A549 (cell line): ENCODE measurements around the gene LLGL2. TPM values are rescaled to one million over a fixed set of nuclear protein-coding genes. Genes with fewer than 3 reads are reported as not detected.

Source experiments
- ATAC-seq, 2 experiments: fragments of 200-7000 bp in 1 of 2; fragments of >200 bp in 1 of 2; cut with Nextera tagmentation in 1 of 2; cut with Tn5 transposase in 1 of 2; 3 replicates each; pipeline versions ENCODE4 v1.8.0 to v1.9.1; 2018 to 2020; ENCODE audit warnings: mild to moderate bottlenecking in 1 of 2, moderate library complexity in 1 of 2
- CTCF ChIA-PET: fragments of 300-600 bp; sonication (Branson Sonifier 250); formaldehyde crosslinking; extraction: SDS; loops from one replicate; lab custom pipeline; 2021; ENCODE audit warnings: antibody characterized with exemption, inconsistent platforms; lab: Yijun Ruan, JAX
- POLR2A ChIA-PET: fragments of 350-600 bp; formaldehyde crosslinking; extraction: SDS; loops from one replicate; lab custom pipeline; 2021; ENCODE audit warnings: antibody characterized with exemption, inconsistent platforms; lab: Yijun Ruan, JAX
- DNase-seq, 2 experiments: peaks; one replicate each; pipeline versions ENCODE4 v3.0.0 to v3.0.0-alpha.2; 2011 to 2016; ENCODE audit warnings: low read depth in 1 of 2, low spot score in 1 of 2
- FAIRE-seq: peaks from 2 replicates; lab custom pipeline; 2011; peaks lifted over from hg19 to GRCh38; lab: Jason Lieb, UNC
- H3K27ac ChIP-seq, 2 experiments: fragments of >200 bp; sonication (Bioruptor Twin); formaldehyde crosslinking; 3 replicates each; pipeline ENCODE4 v1.5.1; 2016 to 2017
- H3K4me1 ChIP-seq: fragments of >200 bp; sonication (Bioruptor Twin); formaldehyde crosslinking; 3 replicates; pipeline ENCODE4 v1.6.1; 2016
- H3K4me2 ChIP-seq: fragments of >200 bp; sonication (Bioruptor Twin); formaldehyde crosslinking; 3 replicates; pipeline ENCODE4 v1.6.1; 2016
- H3K4me3 ChIP-seq: fragments of >200 bp; sonication (Bioruptor Twin); formaldehyde crosslinking; 3 replicates; pipeline ENCODE4 v1.5.1; 2016
- H3K9me3 ChIP-seq: fragments of >200 bp; sonication (Bioruptor Twin); formaldehyde crosslinking; 3 replicates; pipeline ENCODE4 v1.6.1; 2016
- CBX2 ChIP-seq: fragments of 200-600 bp; sonication (generic); IDR thresholded peaks from 2 replicates; pipeline ENCODE4 v1.6.1; 2016; ENCODE audit warnings: low read depth, mild to moderate bottlenecking, borderline replicate concordance
- HEYL ChIP-seq: fragments of 250-450 bp; sonication (Bioruptor Pico); IDR thresholded peaks from 2 replicates; pipeline ENCODE4 v1.8.0; 2021; ENCODE audit warnings: mild to moderate bottlenecking, moderate library complexity
- JUN ChIP-seq, 2 experiments: fragments of >200 bp; sonication (Bioruptor Twin); formaldehyde crosslinking; IDR thresholded peaks; 2 replicates in 1 of 2; 3 replicates in 1 of 2; pipeline ENCODE4 v1.6.1; 2016 to 2017
- RAD21 ChIP-seq, 2 experiments: fragments of >200 bp in 1 of 2; sonication (Bioruptor Twin) in 1 of 2; formaldehyde crosslinking in 1 of 2; IDR thresholded peaks in 1 of 2; conservative IDR thresholded peaks in 1 of 2; 2 replicates in 1 of 2; 3 replicates in 1 of 2; pipeline ENCODE4 v1.6.1; 2012 to 2018; ENCODE audit warnings: inconsistent platforms in 1 of 2
- RARB ChIP-seq: fragments of 250-450 bp; sonication (Bioruptor Pico); IDR thresholded peaks from 2 replicates; pipeline ENCODE4 v1.8.0; 2021; ENCODE audit warnings: mild to moderate bottlenecking, moderate library complexity
- SMC3 ChIP-seq: fragments of >200 bp; sonication (Bioruptor Twin); formaldehyde crosslinking; IDR thresholded peaks from 3 replicates; pipeline ENCODE4 v1.6.1; 2018; ENCODE audit warnings: inconsistent platforms
- SREBF2 ChIP-seq: fragments of 450-650 bp; IDR thresholded peaks from 2 replicates; pipeline ENCODE4 v1.6.1; 2014; ENCODE audit warnings: mild to moderate bottlenecking, moderate library complexity
- WGBS: methylation state at CpG from one replicate; pipeline ENCODE4 v1.1.6; 2017; ENCODE audit errors: missing lambda C conversion rate; 5-methylcytosine and 5-hydroxymethylcytosine counted together
- polyA plus RNA-seq, 4 experiments: library from polyadenylated mRNA; depleted of rRNA in 3 of 4; stranded (reverse); fragments of >200 nt; fragmentation: RNase III in 1 of 4; extraction: RNeasy Plus Mini Kit Qiagen cat#74134 plus additional on column Dnase treatment in 1 of 4; gene quantifications; 2 replicates in 3 of 4; 3 replicates in 1 of 4; pipeline ENCODE4 v1.2.3, GENCODE V29; 2011 to 2017
- TF ChIP-seq, protein P1 (sequence below): fragments of 200-600 bp; sonication (generic); IDR thresholded peaks from 2 replicates; pipeline ENCODE4 v1.6.1; 2016; ENCODE audit warnings: antibody characterized with exemption, mild to moderate bottlenecking, moderate library complexity
- TF ChIP-seq, protein P2 (sequence below): IDR thresholded peaks from 2 replicates; pipeline ENCODE4 v1.6.1; 2012; ENCODE audit warnings: low read depth, borderline replicate concordance
- TF ChIP-seq, protein P3 (sequence below): fragments of 250-450 bp; sonication (Bioruptor Pico); IDR thresholded peaks from 2 replicates; pipeline ENCODE4 v1.5.0; 2021; ENCODE audit warnings: mild to moderate bottlenecking, moderate library complexity, borderline replicate concordance
- TF ChIP-seq, protein P4 (sequence below): fragments of 450-650 bp; IDR thresholded peaks from 2 replicates; pipeline ENCODE4 v1.6.1; 2014; ENCODE audit warnings: antibody characterized with exemption
- TF ChIP-seq, protein P5 (sequence below): fragments of 250-450 bp; sonication (Bioruptor Pico); IDR thresholded peaks from 2 replicates; pipeline ENCODE4 v1.5.0; 2020; ENCODE audit warnings: low read depth, mild to moderate bottlenecking, moderate library complexity
- TF ChIP-seq, protein P6 (sequence below): fragments of >200 bp; sonication (Bioruptor Twin); formaldehyde crosslinking; IDR thresholded peaks from 3 replicates; pipeline ENCODE4 v1.5.1; 2016
- TF ChIP-seq, protein P7 (sequence below): fragments of >200 bp; sonication (Bioruptor Twin); formaldehyde crosslinking; IDR thresholded peaks from 3 replicates; pipeline ENCODE4 v1.6.1; 2016

LLGL2 gene
- polyA plus RNA-seq, 2 of the 4 experiments (the other 2 are of a cell fraction): 18.9 to 35.0 TPM

DNA sequence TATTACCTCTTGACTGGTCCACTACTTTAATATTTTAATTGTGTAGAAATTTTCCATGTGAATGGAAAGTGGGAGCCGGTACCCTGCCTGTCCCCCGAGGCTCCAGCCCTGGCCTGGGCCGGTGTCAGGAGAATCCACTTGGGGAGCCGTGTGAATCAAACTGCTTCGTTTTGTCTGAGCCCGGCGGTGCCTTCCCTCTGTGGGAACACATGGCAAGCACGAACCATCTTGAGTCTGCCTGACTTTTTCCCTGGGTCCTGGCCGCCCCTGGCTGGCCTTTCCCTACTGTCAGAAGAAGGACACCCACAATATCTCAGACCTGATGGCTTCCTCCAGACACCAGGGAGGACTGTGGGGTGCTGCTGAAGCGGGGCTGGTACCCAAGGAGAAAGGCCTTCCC is 49.7 kb downstream of the LLGL2 start:
- POLR2A ChIA-PET: no interaction called here
- no peaks in the 10 kb centered on the region for H3K9me3 ChIP-seq
- 92% methylated on average over 10 of the region's 10 CpGs for WGBS
- H3K4me1 ChIP-seq: no peaks in the 10 kb centered on the region
- no peak overlapping the region for H3K27ac ChIP-seq
- DNase-seq (no peak), FAIRE-seq (no peak), ATAC-seq (no peak)
- CTCF ChIA-PET: interaction anchor here (1.0 kb wide), 1 partner anchor 163 kb away, joined by 3 read pairs; no protein-coding TSS in a partner anchor
- no peak overlapping the region for H3K4me3 ChIP-seq
- TF ChIP-seq SMC3: no peak
- TF ChIP-seq, protein P1, sequence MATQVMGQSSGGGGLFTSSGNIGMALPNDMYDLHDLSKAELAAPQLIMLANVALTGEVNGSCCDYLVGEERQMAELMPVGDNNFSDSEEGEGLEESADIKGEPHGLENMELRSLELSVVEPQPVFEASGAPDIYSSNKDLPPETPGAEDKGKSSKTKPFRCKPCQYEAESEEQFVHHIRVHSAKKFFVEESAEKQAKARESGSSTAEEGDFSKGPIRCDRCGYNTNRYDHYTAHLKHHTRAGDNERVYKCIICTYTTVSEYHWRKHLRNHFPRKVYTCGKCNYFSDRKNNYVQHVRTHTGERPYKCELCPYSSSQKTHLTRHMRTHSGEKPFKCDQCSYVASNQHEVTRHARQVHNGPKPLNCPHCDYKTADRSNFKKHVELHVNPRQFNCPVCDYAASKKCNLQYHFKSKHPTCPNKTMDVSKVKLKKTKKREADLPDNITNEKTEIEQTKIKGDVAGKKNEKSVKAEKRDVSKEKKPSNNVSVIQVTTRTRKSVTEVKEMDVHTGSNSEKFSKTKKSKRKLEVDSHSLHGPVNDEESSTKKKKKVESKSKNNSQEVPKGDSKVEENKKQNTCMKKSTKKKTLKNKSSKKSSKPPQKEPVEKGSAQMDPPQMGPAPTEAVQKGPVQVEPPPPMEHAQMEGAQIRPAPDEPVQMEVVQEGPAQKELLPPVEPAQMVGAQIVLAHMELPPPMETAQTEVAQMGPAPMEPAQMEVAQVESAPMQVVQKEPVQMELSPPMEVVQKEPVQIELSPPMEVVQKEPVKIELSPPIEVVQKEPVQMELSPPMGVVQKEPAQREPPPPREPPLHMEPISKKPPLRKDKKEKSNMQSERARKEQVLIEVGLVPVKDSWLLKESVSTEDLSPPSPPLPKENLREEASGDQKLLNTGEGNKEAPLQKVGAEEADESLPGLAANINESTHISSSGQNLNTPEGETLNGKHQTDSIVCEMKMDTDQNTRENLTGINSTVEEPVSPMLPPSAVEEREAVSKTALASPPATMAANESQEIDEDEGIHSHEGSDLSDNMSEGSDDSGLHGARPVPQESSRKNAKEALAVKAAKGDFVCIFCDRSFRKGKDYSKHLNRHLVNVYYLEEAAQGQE: no peak
- TF ChIP-seq, protein P2, sequence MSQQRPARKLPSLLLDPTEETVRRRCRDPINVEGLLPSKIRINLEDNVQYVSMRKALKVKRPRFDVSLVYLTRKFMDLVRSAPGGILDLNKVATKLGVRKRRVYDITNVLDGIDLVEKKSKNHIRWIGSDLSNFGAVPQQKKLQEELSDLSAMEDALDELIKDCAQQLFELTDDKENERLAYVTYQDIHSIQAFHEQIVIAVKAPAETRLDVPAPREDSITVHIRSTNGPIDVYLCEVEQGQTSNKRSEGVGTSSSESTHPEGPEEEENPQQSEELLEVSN: no peak
- no peak for TF ChIP-seq RAD21 (conservative IDR thresholded peaks at IDR 0.05 in 1 of 2, IDR thresholded peaks at IDR 0.05 in 1 of 2)
- TF ChIP-seq JUN (IDR thresholded peaks at IDR 0.05): no peak
- no peak for TF ChIP-seq HEYL (CRISPR knock-in tag)
- TF ChIP-seq CBX2: no peak
- no peak overlapping the region for H3K4me2 ChIP-seq

DNA sequence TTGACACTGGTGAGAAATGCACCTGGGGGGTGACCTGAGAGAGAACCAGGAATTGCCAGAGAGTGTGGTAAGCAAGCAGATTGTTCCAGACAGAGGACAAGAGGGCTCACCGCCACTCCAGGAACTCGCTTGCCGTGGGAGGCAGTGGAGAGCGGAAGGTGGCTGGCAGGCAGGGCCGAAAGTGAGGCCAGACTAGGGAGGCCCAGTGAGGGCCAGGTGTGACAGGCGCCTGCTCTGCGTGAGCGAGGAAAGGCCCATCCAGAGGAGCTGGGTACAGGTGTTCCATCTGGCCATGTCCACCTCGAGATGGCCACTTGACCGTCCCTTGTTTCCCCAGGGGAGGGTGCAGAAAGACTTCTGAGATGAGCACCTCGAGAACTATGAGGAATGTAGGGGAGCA is 50.2 kb downstream of the LLGL2 start:
- ChIA-PET CTCF (interaction anchor here (1.9 kb wide), 1 partner anchor 10 kb away, joined by 4 read pairs; no protein-coding TSS in a partner anchor), POLR2A (no interaction called here)
- TF ChIP-seq SREBF2 (no peak), RARB (CRISPR knock-in tag) (no peak), RAD21 (conservative IDR thresholded peaks at IDR 0.05 in 1 of 2, IDR thresholded peaks at IDR 0.05 in 1 of 2) (no peak)
- TF ChIP-seq, protein P3, sequence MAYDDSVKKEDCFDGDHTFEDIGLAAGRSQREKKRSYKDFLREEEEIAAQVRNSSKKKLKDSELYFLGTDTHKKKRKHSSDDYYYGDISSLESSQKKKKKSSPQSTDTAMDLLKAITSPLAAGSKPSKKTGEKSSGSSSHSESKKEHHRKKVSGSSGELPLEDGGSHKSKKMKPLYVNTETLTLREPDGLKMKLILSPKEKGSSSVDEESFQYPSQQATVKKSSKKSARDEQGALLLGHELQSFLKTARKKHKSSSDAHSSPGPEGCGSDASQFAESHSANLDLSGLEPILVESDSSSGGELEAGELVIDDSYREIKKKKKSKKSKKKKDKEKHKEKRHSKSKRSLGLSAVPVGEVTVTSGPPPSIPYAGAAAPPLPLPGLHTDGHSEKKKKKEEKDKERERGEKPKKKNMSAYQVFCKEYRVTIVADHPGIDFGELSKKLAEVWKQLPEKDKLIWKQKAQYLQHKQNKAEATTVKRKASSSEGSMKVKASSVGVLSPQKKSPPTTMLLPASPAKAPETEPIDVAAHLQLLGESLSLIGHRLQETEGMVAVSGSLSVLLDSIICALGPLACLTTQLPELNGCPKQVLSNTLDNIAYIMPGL (CRISPR knock-in tag): no peak
- TF ChIP-seq, protein P4, sequence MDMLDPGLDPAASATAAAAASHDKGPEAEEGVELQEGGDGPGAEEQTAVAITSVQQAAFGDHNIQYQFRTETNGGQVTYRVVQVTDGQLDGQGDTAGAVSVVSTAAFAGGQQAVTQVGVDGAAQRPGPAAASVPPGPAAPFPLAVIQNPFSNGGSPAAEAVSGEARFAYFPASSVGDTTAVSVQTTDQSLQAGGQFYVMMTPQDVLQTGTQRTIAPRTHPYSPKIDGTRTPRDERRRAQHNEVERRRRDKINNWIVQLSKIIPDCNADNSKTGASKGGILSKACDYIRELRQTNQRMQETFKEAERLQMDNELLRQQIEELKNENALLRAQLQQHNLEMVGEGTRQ: no peak
- TF ChIP-seq, protein P5, sequence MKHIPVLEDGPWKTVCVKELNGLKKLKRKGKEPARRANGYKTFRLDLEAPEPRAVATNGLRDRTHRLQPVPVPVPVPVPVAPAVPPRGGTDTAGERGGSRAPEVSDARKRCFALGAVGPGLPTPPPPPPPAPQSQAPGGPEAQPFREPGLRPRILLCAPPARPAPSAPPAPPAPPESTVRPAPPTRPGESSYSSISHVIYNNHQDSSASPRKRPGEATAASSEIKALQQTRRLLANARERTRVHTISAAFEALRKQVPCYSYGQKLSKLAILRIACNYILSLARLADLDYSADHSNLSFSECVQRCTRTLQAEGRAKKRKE (CRISPR knock-in tag): no peak
- TF ChIP-seq, protein P6, sequence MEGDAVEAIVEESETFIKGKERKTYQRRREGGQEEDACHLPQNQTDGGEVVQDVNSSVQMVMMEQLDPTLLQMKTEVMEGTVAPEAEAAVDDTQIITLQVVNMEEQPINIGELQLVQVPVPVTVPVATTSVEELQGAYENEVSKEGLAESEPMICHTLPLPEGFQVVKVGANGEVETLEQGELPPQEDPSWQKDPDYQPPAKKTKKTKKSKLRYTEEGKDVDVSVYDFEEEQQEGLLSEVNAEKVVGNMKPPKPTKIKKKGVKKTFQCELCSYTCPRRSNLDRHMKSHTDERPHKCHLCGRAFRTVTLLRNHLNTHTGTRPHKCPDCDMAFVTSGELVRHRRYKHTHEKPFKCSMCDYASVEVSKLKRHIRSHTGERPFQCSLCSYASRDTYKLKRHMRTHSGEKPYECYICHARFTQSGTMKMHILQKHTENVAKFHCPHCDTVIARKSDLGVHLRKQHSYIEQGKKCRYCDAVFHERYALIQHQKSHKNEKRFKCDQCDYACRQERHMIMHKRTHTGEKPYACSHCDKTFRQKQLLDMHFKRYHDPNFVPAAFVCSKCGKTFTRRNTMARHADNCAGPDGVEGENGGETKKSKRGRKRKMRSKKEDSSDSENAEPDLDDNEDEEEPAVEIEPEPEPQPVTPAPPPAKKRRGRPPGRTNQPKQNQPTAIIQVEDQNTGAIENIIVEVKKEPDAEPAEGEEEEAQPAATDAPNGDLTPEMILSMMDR: no peak
- TF ChIP-seq, protein P7, sequence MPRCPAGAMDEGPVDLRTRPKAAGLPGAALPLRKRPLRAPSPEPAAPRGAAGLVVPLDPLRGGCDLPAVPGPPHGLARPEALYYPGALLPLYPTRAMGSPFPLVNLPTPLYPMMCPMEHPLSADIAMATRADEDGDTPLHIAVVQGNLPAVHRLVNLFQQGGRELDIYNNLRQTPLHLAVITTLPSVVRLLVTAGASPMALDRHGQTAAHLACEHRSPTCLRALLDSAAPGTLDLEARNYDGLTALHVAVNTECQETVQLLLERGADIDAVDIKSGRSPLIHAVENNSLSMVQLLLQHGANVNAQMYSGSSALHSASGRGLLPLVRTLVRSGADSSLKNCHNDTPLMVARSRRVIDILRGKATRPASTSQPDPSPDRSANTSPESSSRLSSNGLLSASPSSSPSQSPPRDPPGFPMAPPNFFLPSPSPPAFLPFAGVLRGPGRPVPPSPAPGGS: no peak
- FAIRE-seq (no peak), DNase-seq (no peak), ATAC-seq (no peak)
- no peak overlapping the region for H3K27ac ChIP-seq
- no peaks in the 10 kb centered on the region for H3K9me3 ChIP-seq
- H3K4me1 ChIP-seq: no peaks in the 10 kb centered on the region
- 92% methylated on average over 11 of the region's 11 CpGs for WGBS
- no peak overlapping the region for H3K4me2 ChIP-seq
- no peak overlapping the region for H3K4me3 ChIP-seq
